GM18505 (cell line): Measurements from ENCODE around the gene RFX2.
A peak's percentile ranks its signal among the peaks of the same experiment; 100 is the strongest.

Source experiments
- ATAC-seq: cut with Tn5 transposase; IDR thresholded peaks from one replicate; pipeline ENCODE4 v1.9.1; 2021; ENCODE audit not compliant: unreplicated experiment
- POLR2A ChIP-seq: IDR thresholded peaks from 4 replicates; pipeline ENCODE4 v1.6.1; 2011; ENCODE audit warnings: borderline replicate concordance; ENCODE audit not compliant: insufficient read depth, insufficient read length; ENCODE audit errors: extremely low read depth

Gene RFX2

DNA sequence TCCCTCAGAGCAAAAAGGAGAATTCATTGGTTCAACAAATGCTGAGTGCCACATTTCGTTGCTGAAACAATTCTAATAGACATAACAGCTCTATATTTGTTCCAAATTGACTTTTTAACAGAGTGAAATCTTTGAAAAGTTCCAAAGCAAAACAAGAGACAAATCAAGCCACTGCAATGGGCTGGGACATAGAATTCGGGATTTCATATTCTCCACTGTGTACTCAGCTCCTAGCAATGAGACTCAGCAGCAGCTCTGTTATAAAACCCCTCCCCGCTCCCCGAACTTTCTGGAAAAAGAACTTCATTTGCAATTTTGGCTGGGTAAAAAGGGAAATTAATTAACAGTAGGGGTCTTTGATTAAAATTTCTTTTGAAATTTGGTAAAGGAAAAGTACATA lies 11.3 kb downstream of the RFX2 start:
- ATAC-seq: no peak
- TF ChIP-seq POLR2A: no peak

DNA sequence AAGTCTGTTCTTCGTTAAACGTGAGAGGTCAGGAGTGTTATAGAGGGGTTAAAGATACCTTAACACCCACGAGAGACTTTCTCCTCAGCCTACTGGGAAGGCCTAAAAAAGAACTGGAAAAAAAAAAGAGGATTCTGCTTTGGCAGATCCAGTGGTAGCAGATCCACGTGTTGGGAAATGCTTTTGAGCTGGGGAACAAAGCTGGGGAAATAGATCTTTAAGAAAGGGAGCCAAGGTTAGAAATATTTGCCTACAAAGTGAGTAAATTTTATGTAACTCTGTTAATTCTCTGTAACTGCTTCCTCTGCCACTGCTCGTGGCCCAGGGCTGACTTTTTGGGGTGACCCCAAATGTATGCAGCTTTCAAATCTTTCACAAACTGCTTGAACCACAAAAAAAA lies 11.7 kb downstream of the RFX2 start:
- no peak for TF ChIP-seq POLR2A
- no peak for ATAC-seq

DNA sequence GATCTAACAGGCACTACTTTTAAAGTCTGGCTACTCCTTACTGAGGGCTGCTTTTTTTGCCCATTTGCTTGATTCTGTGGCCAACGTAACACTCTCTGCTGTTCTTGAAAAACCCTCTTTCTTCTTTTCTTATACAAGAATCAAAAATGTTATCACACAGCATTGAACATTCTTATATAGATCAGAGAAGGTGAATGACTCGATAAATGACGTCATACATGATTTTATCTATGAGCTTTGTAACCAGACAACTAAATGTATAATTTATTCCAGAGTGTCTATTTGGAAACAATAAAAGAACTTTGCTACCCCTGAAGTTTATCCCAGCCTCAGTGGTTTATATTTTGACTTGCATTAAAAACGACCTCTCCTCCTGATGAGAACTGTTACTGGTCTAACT lies 12.4 kb downstream of the RFX2 start:
- no peak for ATAC-seq
- no peak for TF ChIP-seq POLR2A

DNA sequence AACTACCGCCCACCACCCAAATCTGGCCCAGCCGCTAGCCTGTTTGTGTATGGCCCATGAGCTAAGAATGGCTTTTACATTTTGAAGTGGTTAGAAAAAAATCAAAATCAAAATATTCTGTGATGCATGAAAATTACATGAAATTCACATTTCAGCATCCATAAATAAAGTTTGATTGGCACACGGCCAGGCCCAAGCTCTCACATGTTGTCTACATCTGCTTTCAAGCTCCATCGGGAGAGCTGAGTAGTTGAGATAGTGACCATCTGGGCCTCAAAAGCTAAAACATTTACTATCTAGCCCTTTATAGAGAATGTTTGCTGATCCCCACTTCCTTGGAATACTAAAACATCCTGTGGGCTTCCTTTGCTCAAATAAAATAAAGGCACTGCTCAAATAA lies 14.5 kb downstream of the RFX2 start:
- no peak for ATAC-seq
- no peak for TF ChIP-seq POLR2A

DNA sequence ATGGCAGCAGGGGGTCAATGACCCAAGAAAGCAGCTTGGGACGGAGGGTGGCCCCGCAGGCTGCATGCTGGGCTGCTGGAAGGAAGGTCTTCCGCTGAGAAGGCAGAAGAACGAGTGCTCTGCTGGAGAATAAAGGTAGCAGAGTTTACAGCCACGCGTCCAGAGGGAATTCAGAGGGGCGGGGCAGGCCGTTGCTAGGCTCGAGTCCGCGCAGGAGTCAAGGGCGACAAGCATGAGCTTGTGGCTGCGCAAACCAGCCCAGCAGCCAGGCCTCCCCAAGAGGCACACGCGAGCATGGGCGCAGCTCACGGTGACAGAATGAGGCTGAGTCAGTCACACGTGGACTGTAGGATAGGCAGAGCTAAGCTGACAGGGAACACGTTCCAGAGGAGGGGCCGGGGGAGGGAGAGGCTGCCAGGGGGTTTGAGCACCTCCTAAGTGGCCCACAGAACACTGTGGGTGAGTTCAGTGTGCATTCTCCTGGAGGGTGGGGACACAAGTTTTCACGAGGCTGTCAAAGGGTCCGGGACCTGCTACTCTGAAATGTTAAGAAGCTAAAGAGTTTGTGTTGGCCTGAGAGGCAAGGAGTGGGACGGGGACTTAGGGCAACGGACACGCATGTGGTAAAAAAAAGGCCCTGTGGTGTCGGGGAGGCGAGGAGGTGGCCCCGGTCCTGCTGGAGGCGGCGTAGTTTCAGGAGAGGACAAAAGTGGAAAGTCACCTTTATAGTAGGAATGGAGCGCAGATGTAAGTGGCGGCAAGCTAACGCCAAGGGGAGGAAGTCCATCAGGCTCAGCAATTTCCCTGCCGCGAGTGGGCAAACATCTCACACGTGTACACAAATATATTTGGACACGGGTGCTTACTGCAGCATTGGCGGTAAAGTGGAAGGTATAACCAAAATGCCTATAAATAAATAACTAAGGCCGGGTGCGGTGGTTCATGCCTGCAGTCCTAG lies 17.7 kb downstream of the RFX2 start:
- TF ChIP-seq POLR2A: no peak
- no peak for ATAC-seq

DNA sequence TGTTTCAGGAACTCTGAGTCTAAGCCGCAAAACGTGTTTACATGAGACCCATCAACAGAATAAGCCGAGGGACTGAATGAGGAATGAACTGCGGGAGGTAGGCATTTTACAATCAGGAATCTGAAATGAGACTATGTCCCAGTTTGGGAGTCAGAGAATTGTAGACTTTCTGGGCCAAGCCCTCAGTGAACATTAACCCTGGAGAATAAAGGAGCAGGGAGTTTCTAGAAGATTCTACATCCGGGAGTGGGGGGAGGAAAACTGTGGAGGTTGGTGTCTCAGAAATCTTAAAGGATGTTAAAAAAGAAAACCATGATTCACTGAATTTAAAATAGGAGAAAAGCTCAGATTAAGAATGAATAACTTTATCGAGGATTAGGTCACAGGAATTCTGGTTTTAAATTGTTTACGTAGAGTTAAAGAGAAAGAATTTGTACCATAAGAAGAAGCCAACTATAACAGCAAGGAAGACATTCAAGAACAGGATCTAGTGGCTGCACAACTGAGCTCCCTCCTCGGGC lies 18.5 kb downstream of the RFX2 start:
- TF ChIP-seq POLR2A: no peak
- ATAC-seq: no peak

DNA sequence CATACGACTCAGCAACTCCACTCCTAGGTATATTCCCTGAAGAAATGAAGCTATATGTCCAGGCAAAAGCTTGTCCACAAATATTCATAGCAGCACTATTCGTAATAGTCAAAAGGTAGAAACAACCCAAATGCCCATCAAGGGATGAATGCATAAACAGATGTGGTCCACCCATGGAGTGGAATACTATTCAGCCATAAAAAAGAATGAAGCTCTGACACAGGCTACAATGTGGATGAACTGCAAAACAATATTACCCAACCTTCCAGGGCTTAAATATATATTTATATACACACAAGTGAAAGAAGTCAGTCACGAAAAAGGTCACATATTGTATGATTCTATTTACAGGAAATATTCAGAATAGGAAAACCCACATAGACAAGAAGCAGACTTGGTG lies 19.7 kb downstream of the RFX2 start:
- ATAC-seq: no peak

DNA sequence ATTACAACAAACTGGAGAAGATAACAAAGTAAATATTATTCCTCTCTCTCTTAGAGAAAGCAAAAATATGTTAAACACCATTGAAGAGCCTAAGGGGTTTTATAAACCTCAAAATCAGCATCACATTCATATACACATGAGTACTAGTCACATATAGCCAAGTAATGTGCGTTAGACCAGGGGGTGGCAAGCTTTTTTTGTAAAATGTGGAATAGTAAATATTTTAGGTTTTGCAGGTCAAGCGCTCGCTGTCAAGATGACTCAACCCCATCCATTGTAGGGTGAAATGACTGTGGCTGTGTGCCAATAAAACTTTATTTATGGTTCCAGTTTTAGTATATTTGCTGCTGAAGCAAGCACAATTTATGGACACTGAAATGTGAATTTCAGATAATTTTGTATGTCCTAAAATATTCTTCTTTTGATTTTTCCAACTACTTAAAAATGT lies 21.7 kb downstream of the RFX2 start:
- ATAC-seq: no peak
- TF ChIP-seq POLR2A: no peak

More for the DNA sequence above, 19.7 kb downstream of the RFX2 start:
- TF ChIP-seq POLR2A: no peak

DNA sequence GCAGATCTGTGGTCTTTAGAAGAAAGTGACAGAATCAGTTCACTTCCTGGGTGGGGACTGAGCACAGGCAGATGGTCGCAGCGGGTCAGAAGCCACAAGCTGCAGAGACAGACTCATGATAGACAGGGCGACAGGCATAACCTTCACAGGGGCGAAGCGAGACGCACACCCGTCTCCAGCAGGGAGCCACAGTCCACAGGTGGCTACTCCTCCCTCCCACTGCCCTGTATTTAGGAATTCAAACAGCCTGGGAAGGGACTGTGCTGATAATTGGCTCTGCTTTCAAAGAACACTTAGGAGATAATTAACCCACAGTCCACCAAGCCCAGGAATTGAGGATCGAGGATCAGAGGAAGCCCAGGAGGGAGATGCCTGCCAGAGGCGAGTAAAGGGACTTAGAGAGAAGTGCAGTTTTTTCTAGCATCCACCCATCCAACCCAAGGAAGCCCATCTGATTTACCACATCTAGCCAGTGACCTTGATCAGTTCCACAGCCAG lies 23.2 kb downstream of the RFX2 start:
- ATAC-seq: peak; percentile 47

DNA sequence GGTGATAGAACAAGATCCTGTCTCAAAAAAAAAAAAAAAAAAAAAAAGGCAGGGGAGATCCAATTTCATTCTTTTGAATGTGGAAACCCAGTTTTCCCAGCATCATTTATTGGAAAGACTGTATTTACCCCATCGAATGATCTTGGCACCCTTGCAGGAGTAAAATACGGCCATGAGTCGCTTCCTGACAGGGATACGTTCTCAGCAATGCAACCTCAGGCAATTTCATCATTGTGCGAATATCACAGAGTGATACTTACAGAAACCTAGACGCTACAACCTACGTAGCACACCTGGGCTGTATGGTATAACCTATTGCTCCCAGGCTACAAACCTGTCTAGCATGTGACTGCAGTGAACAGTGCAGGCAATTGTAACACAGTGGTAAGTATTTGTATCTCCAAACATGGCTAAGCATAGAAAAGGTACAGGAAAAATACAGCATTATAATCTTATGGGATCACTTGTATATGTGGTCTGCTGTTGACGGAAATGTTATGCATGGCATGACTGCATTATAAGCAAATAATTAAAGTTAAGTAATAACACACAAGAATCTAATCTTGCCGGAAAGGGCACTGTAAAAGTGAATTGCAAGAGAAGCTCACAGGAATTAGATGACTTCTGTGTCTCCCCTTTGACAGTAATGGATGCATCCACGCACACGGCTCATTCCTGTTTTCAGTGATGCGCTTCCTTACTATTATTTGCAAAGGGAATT lies 24.1 kb downstream of the RFX2 start:
- no peak for TF ChIP-seq POLR2A
- ATAC-seq: no peak

More for the DNA sequence above, 23.2 kb downstream of the RFX2 start:
- TF ChIP-seq POLR2A: peak; percentile 57

DNA sequence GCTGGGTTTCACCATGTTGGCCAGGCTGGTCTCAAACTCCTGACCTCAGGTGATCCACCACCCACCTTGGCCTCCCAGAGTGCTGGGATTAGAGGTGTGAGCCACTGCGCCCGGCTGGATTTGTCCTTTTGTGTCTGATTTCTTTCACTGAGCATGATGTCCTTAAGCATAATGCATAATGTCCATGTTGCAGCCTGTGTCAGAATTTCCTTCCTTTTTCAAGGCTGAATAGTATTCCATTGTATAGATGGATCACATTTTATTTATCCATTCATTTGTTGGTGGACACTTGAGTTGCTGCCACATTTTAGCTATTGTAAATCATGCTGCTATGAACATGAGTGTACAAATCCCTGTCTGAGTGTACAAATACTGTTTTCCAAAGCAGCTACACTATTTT lies 25.5 kb downstream of the RFX2 start:
- no peak for ATAC-seq
- TF ChIP-seq POLR2A: no peak

DNA sequence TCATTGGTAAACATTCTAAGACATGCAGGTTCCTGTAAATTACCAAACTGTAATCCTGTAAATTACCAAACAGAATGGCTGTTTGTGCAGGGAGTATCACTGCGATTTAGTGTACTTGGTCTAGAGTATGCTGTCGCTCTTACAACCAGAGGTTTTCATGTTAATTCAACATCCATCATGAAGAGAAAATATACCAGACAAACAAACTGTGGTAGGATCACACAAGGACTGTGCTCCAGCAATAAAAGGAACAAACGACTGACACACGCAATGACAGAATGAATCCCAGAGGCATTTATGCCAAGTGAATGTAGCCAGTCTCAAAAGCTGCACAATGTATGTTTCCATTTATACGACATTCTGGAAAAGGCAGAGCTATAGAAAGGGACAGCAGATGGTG lies 31.2 kb downstream of the RFX2 start:
- ATAC-seq: no peak

DNA sequence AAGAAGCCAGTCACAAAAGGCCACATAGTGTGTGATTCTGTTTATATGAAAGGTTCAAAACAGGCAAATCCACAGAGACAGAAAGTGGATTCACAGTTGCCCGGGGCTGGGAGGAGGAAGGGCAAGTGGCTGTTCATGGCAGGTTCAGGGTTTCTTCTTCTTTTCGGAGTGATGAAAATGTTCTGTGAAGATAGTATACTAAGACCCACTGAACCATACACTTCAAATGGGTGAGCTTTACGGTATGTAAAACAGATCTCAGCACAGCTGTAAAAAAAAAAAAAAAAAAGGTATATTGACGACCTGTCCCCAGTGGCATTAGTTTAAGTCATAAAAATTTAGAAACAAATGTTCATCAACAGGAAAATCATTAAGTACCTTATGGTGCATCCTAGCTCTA lies 32.2 kb downstream of the RFX2 start:
- ATAC-seq: no peak
- TF ChIP-seq POLR2A: no peak

More for the DNA sequence above, 31.2 kb downstream of the RFX2 start:
- no peak for TF ChIP-seq POLR2A
